Measurements from ENCODE around the gene ATXN1. TPM values are rescaled to one million over a fixed set of nuclear protein-coding genes. Genes with fewer than 3 reads are reported as not detected.

Gene ATXN1
- polyA plus RNA-seq, 2 of the 4 experiments (the other 2 are of a cell fraction) = 2.9 to 8.3 TPM

DNA sequence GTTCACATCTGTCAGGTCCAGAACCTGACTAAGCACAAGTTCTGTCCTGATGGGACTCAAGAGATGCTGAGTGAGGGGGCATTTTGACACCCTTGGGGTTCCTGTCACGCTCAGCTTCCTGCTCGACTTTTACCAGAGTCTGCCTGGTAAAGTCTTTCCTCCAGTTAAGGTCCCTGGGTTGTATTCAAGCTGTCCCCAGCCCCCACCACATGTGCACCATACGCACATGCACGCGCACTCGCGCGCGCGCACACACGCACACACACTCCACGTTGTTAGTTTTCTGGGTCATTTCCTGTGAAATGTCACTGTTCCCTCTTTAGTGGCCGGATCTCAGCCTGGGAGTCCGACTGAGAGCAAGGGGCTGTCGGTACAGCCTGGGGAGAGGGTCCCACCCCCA, 356.8 kb downstream of the ATXN1 start:
- Histone ChIP-seq H3K4me3 (no peak overlapping the region), H3K27ac (no peak overlapping the region), H3K9me3 (no peaks in the 10 kb centered on the region), H3K4me1 (no peaks in the 10 kb centered on the region), H3K4me2 (no peak overlapping the region)
- DNase-seq (ENCODE audit: low read depth in 1 of 2, low spot score in 1 of 2) (no peak), ATAC-seq (no peak), FAIRE-seq (no peak)
- 91% methylated on average over 15 of the region's 15 CpGs for whole genome bisulfite sequencing (ENCODE audit: missing lambda C conversion rate)
- CTCF ChIA-PET = interaction anchor here (0.6 to 1.0 kb wide), 3 partner anchors 66 to 400 kb away, joined by 3 to 4 read pairs (median 3); no protein-coding TSS in a partner anchor
- POLR2A ChIA-PET = no interaction called here
- no peak for TF ChIP-seq NPAS2 (CRISPR knock-in tag; IDR thresholded peaks at IDR 0.05; ENCODE audit: borderline replicate concordance)
- no peak for TF ChIP-seq EHMT2 (IDR thresholded peaks at IDR 0.05; ENCODE audit: low read depth)
- no peak for TF ChIP-seq GATA3 (IDR thresholded peaks at IDR 0.05; ENCODE audit: borderline replicate concordance)
- TF ChIP-seq KDM1A (IDR thresholded peaks at IDR 0.05; ENCODE audit: low read depth) = no peak
- TF ChIP-seq HOXB5 (CRISPR knock-in tag; IDR thresholded peaks at IDR 0.05) = no peak
- TF ChIP-seq SMC3 (IDR thresholded peaks at IDR 0.05) = no peak
- no peak for TF ChIP-seq RCOR1 (IDR thresholded peaks at IDR 0.05; ENCODE audit: low read depth, low read length)
- no peak for TF ChIP-seq ZNF302 (CRISPR knock-in tag; IDR thresholded peaks at IDR 0.05)
- TF ChIP-seq JUNB (IDR thresholded peaks at IDR 0.05) = no peak
- no peak for TF ChIP-seq EHF (CRISPR knock-in tag; IDR thresholded peaks at IDR 0.05)
- TF ChIP-seq KDM5A (IDR thresholded peaks at IDR 0.05) = no peak
- TF ChIP-seq, protein P1, sequence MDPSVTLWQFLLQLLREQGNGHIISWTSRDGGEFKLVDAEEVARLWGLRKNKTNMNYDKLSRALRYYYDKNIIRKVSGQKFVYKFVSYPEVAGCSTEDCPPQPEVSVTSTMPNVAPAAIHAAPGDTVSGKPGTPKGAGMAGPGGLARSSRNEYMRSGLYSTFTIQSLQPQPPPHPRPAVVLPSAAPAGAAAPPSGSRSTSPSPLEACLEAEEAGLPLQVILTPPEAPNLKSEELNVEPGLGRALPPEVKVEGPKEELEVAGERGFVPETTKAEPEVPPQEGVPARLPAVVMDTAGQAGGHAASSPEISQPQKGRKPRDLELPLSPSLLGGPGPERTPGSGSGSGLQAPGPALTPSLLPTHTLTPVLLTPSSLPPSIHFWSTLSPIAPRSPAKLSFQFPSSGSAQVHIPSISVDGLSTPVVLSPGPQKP (IDR thresholded peaks at IDR 0.05; ENCODE audit: low read depth, low read length) = no peak
- TF ChIP-seq, protein P2, sequence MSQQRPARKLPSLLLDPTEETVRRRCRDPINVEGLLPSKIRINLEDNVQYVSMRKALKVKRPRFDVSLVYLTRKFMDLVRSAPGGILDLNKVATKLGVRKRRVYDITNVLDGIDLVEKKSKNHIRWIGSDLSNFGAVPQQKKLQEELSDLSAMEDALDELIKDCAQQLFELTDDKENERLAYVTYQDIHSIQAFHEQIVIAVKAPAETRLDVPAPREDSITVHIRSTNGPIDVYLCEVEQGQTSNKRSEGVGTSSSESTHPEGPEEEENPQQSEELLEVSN (IDR thresholded peaks at IDR 0.05; ENCODE audit: borderline replicate concordance, low read depth) = no peak
- no peak for TF ChIP-seq FOSL2 (IDR thresholded peaks at IDR 0.05)
- TF ChIP-seq FOSL2 (CRISPR knock-in tag; IDR thresholded peaks at IDR 0.05) = no peak
- no peak for TF ChIP-seq FOSB (CRISPR knock-in tag; IDR thresholded peaks at IDR 0.05)
- TF ChIP-seq RAD21 (conservative IDR thresholded peaks at IDR 0.05 in 1 of 2, IDR thresholded peaks at IDR 0.05 in 1 of 2) = no peak
- TF ChIP-seq, protein P3, sequence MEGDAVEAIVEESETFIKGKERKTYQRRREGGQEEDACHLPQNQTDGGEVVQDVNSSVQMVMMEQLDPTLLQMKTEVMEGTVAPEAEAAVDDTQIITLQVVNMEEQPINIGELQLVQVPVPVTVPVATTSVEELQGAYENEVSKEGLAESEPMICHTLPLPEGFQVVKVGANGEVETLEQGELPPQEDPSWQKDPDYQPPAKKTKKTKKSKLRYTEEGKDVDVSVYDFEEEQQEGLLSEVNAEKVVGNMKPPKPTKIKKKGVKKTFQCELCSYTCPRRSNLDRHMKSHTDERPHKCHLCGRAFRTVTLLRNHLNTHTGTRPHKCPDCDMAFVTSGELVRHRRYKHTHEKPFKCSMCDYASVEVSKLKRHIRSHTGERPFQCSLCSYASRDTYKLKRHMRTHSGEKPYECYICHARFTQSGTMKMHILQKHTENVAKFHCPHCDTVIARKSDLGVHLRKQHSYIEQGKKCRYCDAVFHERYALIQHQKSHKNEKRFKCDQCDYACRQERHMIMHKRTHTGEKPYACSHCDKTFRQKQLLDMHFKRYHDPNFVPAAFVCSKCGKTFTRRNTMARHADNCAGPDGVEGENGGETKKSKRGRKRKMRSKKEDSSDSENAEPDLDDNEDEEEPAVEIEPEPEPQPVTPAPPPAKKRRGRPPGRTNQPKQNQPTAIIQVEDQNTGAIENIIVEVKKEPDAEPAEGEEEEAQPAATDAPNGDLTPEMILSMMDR (IDR thresholded peaks at IDR 0.05) = no peak
- TF ChIP-seq CEBPB (IDR thresholded peaks at IDR 0.05) = no peak
- TF ChIP-seq SREBF2 (IDR thresholded peaks at IDR 0.05) = no peak
- TF ChIP-seq, protein P4, sequence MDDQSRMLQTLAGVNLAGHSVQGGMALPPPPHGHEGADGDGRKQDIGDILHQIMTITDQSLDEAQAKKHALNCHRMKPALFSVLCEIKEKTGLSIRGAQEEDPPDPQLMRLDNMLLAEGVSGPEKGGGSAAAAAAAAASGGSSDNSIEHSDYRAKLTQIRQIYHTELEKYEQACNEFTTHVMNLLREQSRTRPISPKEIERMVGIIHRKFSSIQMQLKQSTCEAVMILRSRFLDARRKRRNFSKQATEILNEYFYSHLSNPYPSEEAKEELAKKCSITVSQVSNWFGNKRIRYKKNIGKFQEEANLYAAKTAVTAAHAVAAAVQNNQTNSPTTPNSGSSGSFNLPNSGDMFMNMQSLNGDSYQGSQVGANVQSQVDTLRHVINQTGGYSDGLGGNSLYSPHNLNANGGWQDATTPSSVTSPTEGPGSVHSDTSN (IDR thresholded peaks at IDR 0.05) = no peak

DNA sequence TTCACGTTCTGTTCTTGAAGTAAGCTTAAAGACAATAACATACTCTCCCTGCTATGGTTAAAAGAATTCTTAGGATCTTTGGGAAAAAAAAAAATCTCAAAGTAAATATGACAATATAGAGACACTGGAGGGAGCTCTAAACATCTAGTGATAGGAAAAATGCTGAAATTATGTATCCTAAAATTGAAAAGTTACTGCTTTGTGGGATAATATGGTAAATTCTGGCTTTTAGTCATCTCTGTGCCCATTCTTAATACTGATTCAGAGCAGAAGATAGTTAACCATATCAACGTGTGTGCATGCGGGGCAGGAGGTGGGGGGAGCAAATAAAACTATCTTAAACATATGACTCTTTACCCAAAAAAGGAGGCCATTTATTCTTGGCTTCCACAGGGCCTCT, 357.4 kb downstream of the ATXN1 start:
- Histone ChIP-seq H3K9me3 (no peaks in the 10 kb centered on the region), H3K4me1 (no peaks in the 10 kb centered on the region), H3K4me2 (no peak overlapping the region), H3K27ac (no peak overlapping the region), H3K4me3 (no peak overlapping the region)
- CTCF ChIA-PET = interaction anchor here (0.6 to 1.2 kb wide), 6 partner anchors 17 to 401 kb away, joined by 3 to 4 read pairs (median 3); no protein-coding TSS in a partner anchor
- FAIRE-seq (no peak), ATAC-seq (no peak), DNase-seq (ENCODE audit: low read depth in 1 of 2, low spot score in 1 of 2) (no peak)
- 62% methylated on average over 3 of the region's 3 CpGs for WGBS (ENCODE audit: missing lambda C conversion rate)
- TF ChIP-seq, protein P3 (IDR thresholded peaks at IDR 0.05) = peak; percentile 38
- TF ChIP-seq SMC3 (IDR thresholded peaks at IDR 0.05) (peak; percentile 45; the same call in 1 of the 3 replicates), RAD21 (conservative IDR thresholded peaks at IDR 0.05 in 1 of 2, IDR thresholded peaks at IDR 0.05 in 1 of 2) (peak; percentile 17 to 40; a peak in 2 of 5 replicates), POLR2AphosphoS2 (conservative IDR thresholded peaks at IDR 0.05; ENCODE audit: low read length) (no peak)
- POLR2A ChIA-PET = interaction anchor here (0.6 kb wide), 1 partner anchor 23 kb away, joined by 3 read pairs; no protein-coding TSS in a partner anchor
